ENCODE measurements around the gene CDKAL1. TPM values are rescaled to one million over a fixed set of nuclear protein-coding genes. Genes with fewer than 3 reads are reported as not detected.

CDKAL1 gene
- total RNA-seq, 1 donor from 2014 or later, result 39.6 TPM

DNA sequence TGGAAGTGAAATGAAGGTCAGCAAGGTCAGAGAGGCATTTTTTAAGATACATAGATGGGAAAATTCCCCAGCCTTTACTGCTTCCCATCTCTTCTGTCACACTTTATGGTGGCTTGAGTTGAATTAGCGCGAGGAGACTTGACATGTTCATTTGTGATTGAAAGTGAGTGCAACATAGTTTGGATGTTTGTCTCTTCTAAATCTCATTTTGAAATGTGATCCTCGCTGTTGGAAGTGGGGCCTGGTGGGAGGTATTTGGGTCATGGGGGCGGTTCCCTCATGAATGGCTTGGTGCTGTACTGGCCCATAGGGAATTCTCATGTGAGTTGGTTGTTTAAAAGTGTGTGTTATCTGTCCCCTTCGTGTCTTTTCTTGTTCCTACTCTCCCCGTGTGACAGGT is 237.2 kb downstream of the CDKAL1 start:
- Mint-ChIP-seq H3K9me3 (no peaks in the 10 kb centered on the region), H3K27me3 (ENCODE audit: insufficient read depth, low read depth) (no peaks in the 10 kb centered on the region), H3K4me3 (no peak overlapping the region), H3K36me3 (no peaks in the 10 kb centered on the region), H3K4me1 (peaks cover 13% of the 10 kb centered on the region), H3K27ac (no peak overlapping the region)
- no peak overlapping the region for H3K9ac ChIP-seq
- no peaks in the 10 kb centered on the region for H3F3A ChIP-seq (ENCODE audit: low read depth)
- no peaks in the 10 kb centered on the region for H3K27me3 ChIP-seq
- no peak overlapping the region for H3K27ac ChIP-seq
- H3K4me3 ChIP-seq, result no peak overlapping the region
- H3K4me2 ChIP-seq, result no peak overlapping the region
- TF ChIP-seq EZH2phosphoT487 (IDR thresholded peaks at IDR 0.05) (no peak), EZH2 (IDR thresholded peaks at IDR 0.05) (no peak)
- TF ChIP-seq, protein P1, sequence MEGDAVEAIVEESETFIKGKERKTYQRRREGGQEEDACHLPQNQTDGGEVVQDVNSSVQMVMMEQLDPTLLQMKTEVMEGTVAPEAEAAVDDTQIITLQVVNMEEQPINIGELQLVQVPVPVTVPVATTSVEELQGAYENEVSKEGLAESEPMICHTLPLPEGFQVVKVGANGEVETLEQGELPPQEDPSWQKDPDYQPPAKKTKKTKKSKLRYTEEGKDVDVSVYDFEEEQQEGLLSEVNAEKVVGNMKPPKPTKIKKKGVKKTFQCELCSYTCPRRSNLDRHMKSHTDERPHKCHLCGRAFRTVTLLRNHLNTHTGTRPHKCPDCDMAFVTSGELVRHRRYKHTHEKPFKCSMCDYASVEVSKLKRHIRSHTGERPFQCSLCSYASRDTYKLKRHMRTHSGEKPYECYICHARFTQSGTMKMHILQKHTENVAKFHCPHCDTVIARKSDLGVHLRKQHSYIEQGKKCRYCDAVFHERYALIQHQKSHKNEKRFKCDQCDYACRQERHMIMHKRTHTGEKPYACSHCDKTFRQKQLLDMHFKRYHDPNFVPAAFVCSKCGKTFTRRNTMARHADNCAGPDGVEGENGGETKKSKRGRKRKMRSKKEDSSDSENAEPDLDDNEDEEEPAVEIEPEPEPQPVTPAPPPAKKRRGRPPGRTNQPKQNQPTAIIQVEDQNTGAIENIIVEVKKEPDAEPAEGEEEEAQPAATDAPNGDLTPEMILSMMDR (IDR thresholded peaks at IDR 0.05), result no peak
- no peak overlapping the region for H2AFZ ChIP-seq (replicated peaks)
- H3K9me3 ChIP-seq (ENCODE audit: low read depth), result no peaks in the 10 kb centered on the region
- no peak for DNase-seq (ENCODE audit: low spot score)
- H3K79me2 ChIP-seq (ENCODE audit: low read depth), result no peaks in the 10 kb centered on the region
- peaks cover 21% of the 10 kb centered on the region for H3K4me1 ChIP-seq
- no peaks in the 10 kb centered on the region for H4K20me1 ChIP-seq (ENCODE audit: low read depth)
- H3K36me3 ChIP-seq, result no peaks in the 10 kb centered on the region

DNA sequence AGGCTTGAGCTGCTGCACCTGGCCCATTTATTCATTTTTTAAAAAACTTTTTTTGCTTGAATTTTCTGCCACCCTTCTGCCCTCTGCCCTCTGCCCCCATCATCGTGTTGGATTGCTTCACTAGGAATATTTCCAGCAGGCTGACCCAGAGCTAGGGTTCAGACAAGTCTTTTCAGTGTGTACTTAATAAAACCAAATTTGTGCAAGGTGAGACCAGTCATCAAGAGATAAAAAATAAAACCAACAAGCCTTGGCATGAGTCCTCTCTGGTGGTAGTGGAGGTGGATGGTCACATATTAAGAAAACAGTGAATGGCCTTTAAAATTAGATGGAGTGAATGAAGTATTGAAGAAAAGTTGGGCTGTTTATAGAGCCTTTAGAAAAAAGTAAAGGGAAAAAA is 239.6 kb downstream of the CDKAL1 start:
- no peaks in the 10 kb centered on the region for H3K36me3 Mint-ChIP-seq
- H4K20me1 ChIP-seq (ENCODE audit: low read depth), result no peaks in the 10 kb centered on the region
- H3K27me3 ChIP-seq, result no peaks in the 10 kb centered on the region
- TF ChIP-seq EZH2phosphoT487 (IDR thresholded peaks at IDR 0.05) (no peak), EZH2 (IDR thresholded peaks at IDR 0.05) (no peak)
- TF ChIP-seq, protein P1 (IDR thresholded peaks at IDR 0.05), result no peak
- H3K27me3 Mint-ChIP-seq (ENCODE audit: insufficient read depth, low read depth), result no peaks in the 10 kb centered on the region
- no peak overlapping the region for H3K4me3 ChIP-seq
- no peak overlapping the region for H3K4me3 Mint-ChIP-seq
- peaks cover 17% of the 10 kb centered on the region for H3K4me1 Mint-ChIP-seq
- DNase-seq (ENCODE audit: low spot score), result no peak
- H3K79me2 ChIP-seq (ENCODE audit: low read depth), result no peaks in the 10 kb centered on the region
- no peak overlapping the region for H3K27ac Mint-ChIP-seq
- H2AFZ ChIP-seq (replicated peaks), result no peak overlapping the region
- H3K9ac ChIP-seq, result no peak overlapping the region
- H3K27ac ChIP-seq, result no peak overlapping the region
- H3K4me2 ChIP-seq, result no peak overlapping the region
- H3K4me1 ChIP-seq, result peaks cover 28% of the 10 kb centered on the region
- no peaks in the 10 kb centered on the region for H3K9me3 Mint-ChIP-seq
- no peaks in the 10 kb centered on the region for H3K36me3 ChIP-seq
- no peaks in the 10 kb centered on the region for H3F3A ChIP-seq (ENCODE audit: low read depth)
- no peaks in the 10 kb centered on the region for H3K9me3 ChIP-seq (ENCODE audit: low read depth)

DNA sequence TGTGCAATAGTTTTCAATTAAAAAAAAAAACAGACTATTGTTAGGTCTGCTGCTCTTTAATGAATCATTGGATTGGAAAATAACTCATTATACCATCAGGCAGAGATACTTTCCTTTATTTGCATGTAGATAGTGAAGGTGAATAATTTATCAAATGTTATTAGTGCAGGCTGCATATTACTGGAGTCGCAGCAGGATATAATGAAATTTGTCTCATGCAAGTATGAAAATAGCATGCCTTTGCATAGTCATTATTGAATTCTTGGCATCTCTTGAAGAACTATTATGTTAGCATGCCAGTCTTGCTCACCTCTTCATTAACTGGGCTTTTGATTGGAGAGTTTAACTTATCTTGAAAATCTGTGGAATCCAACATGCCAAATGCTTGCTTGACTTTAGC is 241.7 kb downstream of the CDKAL1 start:
- Histone ChIP-seq H4K20me1 (ENCODE audit: low read depth) (no peaks in the 10 kb centered on the region), H3K27me3 (no peaks in the 10 kb centered on the region), H3F3A (ENCODE audit: low read depth) (no peaks in the 10 kb centered on the region), H3K4me2 (no peak overlapping the region), H3K4me3 (no peak overlapping the region), H3K9ac (no peak overlapping the region), H3K79me2 (ENCODE audit: low read depth) (no peaks in the 10 kb centered on the region), H3K4me1 (peaks cover 24% of the 10 kb centered on the region), H2AFZ (replicated peaks) (no peak overlapping the region), H3K36me3 (no peaks in the 10 kb centered on the region), H3K9me3 (ENCODE audit: low read depth) (no peaks in the 10 kb centered on the region), H3K27ac (no peak overlapping the region)
- no peak for DNase-seq (ENCODE audit: low spot score)
- Mint-ChIP-seq H3K9me3 (no peaks in the 10 kb centered on the region), H3K4me3 (no peak overlapping the region), H3K4me1 (peaks cover 12% of the 10 kb centered on the region), H3K27me3 (ENCODE audit: insufficient read depth, low read depth) (no peaks in the 10 kb centered on the region), H3K36me3 (peaks cover 1% of the 10 kb centered on the region), H3K27ac (no peak overlapping the region)
- TF ChIP-seq, protein P1 (IDR thresholded peaks at IDR 0.05), result no peak
- TF ChIP-seq EZH2 (IDR thresholded peaks at IDR 0.05) (no peak), EZH2phosphoT487 (IDR thresholded peaks at IDR 0.05) (no peak)

Data from neural progenitor cell (in vitro differentiated cells).